Lung microvascular endothelial cell (primary cell): ENCODE data around the gene BRAT1. TPM values are rescaled to one million over a fixed set of nuclear protein-coding genes. Genes with fewer than 3 reads are reported as not detected.
"Not testable (repeated sequence)": the region's sequence is repeated elsewhere in the genome, so short reads cannot be mapped to it uniquely, and the experiment has no call there.

ENCODE experiments used
- DNase-seq, 2 donors: peaks; one replicate each; pipeline versions ENCODE4 v3.0.0 to v3.0.0-alpha.2; 2010; ENCODE audit warnings: low read depth in 2 of 2
- total RNA-seq: library from RNA; depleted of rRNA; stranded (reverse); fragments of >200 nt; gene quantifications from 2 replicates; pipeline ENCODE4 v1.2.1, GENCODE V29; 2014

BRAT1 gene
- total RNA-seq, 1 donor from 2014 or later = 21.8 TPM

DNA sequence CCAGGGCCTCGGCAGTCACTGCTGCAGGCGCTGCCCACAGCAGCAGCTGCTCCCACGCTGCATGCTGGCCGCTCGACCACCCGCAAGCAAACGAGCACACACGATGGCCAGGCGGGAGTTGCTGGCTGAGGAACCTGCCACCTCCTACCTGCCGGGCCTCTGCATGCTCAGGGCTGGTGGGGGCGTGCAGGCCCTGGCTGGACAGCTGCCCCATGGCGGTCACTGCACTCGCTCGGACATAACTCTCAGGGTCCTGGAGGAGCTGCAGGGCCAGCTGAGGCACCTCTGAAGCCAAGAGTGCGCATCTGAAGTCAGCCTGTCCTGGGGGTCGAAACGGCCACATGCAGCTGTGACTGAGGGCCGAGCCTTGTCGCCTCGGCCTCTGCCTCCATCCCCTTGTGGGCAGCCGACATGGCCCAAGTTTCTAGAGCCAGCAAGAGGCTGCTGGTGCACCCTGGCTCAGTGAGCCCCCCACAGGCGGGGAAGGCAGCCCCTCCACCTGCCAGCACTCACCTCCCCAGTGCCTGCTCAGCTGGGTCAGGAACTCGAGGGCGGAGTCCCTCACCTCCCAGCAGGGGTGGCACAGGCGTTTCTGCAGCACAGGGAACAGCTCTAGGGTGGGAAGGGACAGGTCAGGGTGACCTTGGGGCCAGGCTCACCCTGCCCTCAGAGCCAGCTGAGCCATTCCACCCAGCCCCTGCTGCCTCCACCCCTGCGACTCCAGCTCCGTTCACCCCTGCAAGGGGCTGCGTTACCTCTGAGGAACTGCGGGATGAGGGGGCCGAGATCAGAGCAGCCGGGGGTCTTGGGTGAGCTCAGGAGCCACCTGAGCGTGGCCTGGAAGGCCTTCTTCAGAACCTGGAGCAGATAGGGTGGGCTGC is 16.1 kb downstream of the BRAT1 start:
- no peak for DNase-seq

DNA sequence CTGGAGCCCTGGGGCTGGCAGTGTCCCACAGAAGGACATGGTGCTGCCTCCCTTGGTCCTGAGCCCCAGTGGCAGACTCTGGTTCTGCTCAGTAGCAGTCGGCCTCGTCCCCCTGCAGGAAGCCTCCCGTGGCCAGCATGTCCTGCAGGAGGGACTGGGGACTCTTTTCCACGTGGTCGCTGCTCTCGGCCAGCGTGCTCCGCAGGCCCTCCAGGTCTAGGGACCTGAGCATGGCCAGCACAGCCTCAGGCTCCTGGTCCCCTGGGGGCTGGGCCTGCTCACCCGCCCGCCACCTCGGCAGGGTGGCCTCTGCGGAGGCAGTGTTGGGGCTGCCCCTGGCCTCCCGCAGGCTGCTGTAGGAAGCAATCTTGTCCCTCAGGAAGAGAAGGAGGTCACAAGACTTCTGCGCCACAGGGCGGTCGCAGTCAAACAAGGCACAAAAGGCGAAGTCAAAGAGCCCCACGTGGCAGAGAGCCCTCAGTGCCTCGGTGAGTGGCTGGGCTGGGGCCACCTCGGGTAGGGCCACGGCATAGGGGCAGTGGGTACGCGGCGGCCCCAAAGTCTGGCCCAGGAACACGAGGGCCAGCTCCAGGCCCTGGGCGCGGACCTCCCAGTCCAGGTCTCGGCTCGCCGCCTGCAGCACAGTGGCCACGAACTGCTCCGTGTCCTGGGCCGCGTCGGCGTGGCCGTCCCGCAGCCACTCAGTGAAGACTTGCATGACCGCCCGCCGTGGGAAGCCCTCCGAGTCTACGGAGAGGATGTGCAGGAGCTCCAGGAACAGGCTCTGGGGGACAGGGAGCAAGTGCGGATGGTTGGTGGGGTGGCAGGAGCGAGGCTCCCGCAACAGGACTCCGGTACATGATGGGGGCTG is 17.1 kb downstream of the BRAT1 start:
- no peak for DNase-seq

DNA sequence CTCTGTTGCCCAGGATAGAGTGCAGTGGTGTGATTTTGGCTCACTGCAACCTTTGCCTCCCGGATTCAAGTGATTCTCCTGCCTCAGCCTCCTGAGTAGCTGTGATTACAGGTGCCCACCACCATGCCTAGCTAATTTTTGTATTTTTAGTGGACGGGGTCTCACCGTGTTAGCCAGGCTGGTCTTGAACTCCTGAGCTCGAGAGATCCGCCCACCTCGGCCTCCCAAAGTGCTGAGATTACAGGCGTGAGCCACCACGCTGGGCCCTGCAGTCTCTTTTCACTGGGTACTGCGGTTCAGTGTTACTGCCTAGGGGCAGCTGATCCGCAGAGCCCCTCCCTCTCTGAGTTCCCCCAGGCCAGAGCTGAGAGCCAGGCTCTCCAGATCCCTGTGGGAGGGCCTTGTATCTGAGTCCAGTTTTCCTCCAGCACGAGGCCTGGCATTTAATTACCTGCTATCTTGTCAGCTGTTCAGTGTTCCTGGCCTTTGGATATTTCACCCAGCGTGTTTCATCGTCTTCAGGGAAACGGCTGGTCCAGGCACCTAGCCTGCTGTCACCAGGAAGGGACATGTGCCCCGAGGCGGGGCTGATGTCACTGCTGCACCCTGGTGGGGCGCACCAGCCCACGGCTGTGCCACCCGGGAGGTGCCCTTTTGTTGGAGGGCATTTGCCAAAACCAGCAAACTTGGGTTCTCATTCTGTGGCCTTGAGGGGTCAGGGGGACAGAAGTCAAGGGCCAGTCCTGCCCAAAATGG is 19.3 kb downstream of the BRAT1 start:
- not testable (repeated sequence) for DNase-seq

DNA sequence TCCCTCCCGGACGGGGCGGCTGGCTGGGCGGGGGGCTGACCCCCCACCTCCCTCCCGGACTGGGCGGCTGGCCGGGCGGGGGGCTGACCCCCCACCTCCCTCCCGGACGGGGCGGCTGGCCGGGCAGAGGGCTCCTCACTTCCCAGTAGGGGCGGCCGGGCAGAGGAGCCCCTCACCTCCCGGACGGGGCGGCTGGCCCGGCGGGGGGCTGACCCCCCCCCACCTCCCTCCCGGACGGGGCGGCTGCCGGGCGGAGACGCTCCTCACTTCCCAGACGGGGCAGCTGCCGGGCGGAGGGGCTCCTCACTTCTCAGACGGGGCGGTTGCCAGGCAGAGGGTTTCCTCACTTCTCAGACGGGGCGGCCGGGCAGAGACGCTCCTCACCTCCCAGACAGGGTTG is 21.1 kb downstream of the BRAT1 start:
- DNase-seq = not testable (repeated sequence)

DNA sequence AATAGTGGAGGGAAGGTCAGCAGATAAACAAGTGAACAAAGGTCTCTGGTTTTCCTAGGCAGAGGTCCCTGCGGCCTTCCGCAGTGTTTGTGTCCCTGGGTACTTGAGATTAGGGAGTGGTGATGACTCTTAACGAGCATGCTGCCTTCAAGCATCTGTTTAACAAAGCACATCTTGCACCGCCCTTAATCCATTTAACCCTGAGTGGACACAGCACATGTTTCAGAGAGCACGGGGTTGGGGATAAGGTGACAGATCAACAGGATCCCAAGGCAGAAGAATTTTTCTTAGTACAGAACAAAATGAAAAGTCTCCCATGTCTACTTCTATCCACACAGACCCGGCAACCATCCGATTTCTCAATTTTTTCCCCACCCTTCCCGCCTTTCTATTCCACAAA is 21.8 kb downstream of the BRAT1 start:
- DNase-seq = not testable (repeated sequence)

DNA sequence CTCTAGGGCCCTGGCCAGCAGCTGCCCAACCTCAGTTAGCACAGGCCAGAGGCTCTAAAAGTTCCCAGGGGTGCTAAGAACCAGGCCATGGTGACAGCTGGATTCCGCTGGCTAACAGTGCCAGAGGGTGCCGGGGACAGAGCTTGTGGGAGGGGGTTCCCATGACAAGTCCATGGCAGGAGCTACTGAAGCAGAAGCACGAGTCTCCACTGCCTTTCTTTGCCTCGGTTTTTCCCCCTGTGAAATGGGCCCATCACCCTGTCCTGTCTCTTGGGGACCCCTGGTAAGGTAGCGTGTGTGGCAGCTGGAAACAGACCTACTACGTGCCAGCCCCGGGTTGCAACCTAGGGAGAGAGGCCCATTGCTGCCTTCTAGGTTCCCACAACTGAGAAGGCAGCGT is 22.5 kb downstream of the BRAT1 start:
- DNase-seq = not testable (repeated sequence)

DNA sequence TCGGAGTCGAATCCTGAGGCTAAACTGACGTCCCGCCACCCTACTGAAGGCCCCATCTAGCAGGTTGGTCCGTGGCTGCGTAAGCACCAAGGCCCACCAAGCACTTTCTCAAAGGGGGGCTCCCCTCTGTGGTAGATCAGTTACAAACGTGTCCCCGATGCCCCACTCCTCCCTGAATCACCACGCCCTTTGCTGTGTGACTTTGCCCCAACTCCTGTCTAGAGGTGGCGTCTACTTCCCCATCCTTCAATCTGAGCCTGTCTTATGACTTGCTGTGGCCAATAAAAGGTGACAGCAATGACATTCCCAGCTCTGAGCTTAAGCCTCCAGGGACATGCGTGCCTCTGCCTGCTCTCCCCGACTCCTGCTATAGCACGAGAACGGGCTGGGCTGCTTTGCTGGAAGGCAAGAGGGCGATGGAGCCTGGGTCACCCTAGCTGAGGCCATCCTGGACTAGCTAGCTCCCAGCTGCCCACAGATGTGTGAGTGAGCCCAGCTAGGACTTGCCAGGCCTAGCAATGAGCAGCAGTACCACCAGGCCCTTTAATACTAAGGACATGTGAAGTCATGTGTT is 23.0 kb downstream of the BRAT1 start:
- DNase-seq = not testable (repeated sequence)

DNA sequence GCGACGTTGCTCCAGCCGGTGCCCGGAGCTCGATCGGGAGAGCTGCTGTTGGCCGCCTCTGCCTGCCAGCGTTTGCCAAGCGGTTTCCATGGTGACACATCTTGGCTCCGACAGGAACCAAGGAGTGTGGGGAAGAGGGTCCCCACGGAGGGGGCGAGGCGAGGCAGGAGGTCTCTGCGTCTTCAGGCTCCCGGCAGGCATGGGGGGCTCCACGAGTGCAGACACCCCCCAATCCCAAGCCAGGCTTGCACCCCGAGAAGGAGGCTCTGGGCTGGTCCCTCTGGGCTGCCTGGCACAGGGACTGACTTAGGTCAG is 23.6 kb downstream of the BRAT1 start:
- not testable (repeated sequence) for DNase-seq

DNA sequence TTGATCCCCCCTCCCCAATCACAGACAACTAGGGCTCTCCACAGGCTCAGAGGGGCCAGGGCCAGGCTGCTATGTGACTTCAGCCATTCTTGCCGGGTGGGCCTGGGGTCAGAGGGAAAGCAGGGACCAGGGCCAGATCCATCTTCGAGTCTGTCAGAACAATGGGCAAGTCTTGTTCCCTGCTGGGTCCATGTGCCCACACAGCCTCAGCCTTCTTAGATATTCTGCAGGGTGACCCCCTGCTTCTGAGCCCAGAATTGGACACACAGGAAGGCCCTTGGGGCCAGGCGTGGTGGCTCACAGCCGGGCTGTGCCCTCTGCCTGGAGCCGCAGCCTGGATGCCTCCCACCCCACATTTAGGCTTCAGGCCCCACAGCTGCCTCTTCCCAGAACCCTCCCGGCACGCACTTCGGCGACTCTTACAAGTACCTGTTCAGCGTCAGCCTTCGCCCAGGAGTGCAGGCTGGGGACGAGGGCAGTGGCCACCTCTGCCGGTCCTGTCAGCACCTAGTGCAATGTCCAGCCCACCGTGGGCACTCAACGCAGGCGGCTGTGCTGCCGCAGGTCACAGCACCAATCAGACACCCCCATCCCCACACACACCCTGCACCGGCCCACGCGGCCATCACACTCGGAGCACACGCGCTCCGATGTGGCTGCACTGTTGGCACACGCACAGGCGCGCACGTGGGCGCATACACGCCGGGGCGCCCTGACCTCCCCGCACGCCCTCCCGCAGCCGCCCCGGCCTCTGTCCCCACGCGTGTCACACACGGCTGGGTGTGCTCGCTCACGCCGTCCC is 24.1 kb downstream of the BRAT1 start:
- not testable (repeated sequence) for DNase-seq

DNA sequence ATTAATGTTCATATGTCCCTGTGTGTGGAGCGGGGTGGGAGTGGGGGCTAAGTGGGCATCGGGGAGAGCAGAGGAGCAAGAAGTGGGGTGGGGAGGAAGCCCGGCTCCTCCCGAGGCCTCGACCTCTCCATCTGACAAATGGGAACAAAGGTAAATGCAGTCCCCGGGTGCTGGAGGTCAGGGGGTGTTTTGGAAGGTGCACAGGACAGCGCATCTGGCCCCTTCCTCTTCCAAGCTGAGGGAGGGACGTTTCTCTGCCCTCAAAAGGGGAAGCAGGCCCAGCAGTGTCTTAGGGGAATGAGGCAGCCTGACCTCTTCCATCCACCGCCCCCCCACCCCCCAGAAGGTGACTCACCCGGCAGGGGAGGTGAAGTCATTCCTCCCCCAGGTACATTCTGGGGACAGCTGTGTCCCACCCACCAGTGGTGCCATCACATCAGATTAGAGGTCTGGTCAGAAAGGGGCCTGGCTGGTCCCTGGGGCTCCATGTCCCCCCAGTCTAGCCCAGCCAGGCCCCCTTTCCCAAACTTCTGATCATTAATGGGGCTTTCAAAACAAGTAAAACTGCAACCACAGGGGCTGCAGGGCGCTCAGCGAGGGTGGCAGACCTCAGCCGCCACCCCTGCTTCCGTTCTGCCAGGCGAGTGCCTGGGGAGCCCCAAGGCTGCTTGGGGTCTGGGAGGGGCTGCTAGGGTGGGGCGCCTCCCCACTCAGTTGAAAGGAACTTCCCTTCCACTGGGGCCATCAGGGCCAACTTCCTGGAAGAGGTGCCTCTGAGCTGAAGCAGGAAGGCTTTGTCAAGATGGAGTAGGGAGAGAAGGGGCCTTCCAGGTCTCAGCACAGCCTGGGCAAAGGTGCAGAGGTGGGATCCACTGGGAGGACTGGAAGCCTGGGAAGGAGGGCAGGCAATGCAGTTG is 25.0 kb downstream of the BRAT1 start:
- DNase-seq = no peak

DNA sequence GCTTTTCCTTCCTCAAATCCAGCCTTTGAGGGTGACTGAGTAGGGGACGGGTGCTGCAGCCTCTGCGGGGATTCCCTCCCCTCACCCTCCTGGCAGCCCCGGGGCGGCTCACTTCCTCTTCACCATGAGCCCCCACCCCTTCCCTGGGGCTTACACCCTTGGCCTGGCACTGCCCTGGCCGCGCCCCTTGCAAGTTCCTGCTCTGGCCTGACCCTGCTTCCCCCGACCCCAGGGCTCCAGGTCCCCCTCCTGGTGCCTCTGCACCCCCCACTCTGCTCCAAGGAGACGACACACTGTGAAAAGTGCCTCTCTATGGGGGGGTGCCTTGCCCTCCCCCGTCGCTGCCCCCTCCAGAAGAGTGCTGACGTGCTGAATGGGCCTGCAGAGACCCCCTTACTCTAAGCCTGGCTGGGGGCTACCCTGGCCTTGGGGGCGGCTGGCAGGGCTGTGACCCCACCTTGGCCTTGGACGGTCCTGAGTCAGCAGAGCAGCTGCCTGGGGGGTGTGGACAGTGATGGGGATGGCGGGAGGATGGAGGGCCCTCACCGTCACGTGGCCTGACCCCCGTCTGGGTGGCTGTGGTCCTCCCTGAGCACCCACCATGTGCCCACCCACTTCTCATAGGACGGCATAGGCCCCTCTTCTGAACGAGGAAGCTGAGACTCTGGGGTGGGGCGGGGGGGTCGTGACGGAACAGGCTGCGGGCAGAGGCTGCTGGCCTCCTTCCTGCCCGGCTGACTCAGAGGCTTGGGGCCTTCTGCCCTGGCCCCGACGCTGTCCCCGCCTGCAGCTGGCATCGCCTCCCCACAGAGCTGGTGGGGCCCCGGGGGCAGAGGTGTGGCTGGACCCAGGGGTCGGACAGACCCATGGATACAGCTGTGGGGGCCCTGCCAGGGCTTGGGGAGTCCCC is 25.9 kb downstream of the BRAT1 start:
- peak in 1 of 2 donors; percentile 64 for DNase-seq

DNA sequence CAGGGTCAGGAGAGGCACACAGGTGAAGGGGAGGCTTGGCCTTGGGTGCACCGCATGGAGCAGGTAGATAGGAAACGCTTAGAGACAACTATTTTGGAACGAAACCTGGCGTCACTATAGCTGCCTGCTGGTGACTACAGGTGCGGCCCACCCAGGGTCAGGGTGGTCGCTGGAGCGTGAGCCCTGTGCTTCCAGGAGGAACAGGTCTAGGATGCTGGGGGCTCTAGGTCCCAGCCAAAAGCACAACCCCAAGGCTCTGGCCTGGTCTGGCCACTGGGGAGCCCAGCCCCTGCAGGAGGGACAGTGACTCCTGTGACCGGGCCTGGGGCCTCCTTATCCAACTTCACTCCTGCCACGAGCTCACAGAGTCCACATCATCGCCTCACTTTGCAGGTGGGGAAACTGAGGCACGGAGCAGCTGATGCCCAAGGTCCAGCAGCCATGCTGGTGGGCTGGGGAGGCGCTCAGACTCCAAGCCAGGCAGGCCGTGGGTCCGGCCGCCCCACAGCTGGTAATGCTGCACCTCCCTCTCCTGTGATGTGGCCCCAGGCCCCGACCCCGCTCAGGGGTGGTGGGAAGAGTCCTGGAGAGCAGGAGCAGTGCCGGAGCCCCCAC is 26.7 kb downstream of the BRAT1 start:
- DNase-seq = no peak

DNA sequence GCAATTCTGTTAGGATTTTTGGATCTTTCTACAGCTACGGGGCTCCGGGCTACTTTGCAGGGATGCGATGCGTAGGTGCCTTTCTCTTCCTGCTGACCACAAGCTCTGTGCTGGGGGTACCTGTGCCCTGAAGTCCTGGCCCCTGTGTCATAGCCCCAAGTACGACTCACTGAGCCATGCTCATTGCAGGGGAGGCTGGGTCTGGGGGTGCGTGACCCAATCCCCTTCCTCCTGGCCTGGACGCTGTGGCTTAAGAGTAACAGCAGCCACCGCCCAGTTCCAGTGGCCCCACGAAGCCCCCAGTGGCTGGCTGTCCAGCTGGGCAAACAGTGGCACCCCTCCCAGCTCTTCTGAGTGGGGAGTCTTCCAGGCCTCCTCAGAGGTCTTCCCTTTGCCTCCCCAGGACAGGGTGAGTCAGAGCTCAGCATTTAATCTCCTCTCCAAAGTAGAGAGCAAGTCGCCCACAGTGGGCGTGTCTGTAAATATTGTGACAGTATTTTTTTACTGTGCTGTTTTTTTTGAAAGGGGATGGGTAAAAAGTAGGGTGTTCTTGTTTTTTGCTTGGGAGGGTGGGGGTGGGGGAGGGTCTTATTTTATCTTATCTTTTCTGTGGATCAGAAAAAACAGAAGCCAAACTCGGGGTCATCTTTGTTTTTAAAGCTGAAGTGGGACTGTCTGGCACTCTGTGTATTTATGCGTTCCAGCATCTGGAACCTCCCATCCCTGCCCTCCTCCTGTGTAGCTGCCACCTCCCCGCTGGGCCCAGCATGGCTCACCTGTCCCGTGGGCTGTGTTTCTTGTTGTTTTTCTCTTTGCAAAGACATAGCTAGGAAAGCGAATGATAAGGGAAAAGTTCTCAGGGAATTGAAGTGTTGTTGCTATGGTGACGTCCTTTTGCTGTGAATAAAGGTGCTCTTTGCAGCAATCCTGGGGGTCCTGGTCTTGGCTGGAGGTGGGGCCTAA is 27.5 kb downstream of the BRAT1 start:
- peak in 1 of 2 donors; percentile 34 for DNase-seq

DNA sequence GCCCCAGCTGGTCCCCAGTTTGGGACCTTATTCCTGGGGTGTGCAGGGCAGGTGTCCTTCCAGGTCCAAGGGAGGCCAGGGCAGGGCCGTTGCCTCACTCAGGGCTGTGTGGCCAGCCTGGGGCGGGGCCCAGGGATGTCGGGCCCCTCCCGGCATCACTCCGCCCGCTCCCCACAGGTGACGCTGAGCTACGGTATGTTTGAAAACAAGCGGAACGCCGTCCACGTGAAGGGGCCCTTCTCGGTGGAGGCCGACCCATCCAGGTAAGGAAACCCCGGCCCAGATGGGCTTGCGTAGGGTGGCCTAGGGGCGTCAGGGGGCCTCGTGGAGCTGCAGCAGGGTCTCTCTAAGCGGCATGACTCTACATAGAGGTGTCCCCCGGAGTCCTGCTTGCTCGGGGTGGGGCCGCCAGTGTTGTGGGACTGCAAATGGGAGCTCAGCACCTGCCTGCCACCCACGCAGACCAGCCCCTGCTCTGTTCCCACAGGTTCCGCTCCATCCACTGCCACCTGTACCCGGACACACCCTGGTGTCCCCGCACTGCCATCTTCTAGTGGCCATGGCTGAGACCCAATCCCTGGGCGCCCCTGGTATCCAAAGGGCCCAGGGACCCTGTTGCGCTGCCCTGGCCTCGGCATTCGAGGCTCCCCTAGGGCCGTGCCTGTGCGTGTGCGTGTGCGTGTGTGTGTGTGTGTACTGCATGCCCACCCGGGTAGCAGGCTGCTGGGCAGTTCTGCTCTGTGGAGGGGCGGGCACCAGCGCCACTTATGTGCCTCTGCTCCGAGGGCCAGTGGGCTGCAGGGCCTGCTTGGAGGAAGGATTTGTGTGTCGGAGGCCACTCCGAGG is 28.4 kb downstream of the BRAT1 start:
- DNase-seq = no peak

DNA sequence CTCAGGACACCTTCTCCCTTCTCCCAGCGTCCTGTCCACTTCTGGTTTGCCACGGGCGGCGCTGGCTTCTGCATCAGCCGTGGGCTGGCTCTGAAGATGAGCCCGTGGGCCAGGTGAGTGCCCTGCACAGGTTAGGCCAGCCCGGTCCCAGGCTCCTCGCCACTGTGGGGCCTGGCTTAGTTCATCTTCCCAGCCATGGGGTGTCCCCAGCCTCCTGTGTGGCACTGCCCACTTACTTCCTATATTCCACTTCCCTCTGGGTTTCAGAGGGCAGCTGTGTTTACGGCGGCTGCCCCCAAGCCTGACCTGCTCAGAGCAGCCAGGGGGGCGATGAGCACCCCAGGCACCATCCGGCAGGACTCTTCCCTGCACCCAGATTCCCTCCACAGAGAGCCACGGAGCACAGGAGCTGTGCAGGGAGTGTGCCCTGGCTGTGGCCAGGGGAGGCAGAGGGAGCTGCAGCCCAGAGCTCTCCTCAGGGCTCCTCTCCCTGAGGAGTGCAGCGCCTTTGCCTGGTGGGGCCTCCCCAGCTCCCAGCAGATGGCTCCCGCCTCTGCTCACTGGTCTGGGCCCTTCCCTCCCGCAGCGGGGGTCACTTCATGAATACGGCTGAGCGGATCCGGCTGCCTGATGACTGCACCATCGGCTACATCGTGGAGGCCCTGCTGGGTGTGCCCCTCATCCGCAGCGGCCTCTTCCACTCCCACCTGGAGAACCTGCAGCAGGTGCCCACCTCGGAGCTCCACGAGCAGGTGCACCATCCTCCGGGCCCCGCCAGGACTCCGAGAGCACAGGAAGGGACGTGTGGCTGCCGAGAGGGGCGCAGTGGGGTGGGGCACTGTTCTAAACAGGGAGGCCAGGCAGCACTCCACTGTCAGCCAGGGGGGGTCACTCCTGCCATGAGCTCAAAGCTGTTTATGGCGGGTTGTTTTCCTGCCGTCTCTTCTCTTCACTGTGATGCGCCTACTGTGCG is 29.4 kb downstream of the BRAT1 start:
- no peak for DNase-seq
